Measurements from ENCODE around the gene CCNI2. TPM values are rescaled to one million over a fixed set of nuclear protein-coding genes. Genes with fewer than 3 reads are reported as not detected.

Gene CCNI2
- total RNA-seq, 1 donor from 2014 or later = 2.5 TPM

DNA sequence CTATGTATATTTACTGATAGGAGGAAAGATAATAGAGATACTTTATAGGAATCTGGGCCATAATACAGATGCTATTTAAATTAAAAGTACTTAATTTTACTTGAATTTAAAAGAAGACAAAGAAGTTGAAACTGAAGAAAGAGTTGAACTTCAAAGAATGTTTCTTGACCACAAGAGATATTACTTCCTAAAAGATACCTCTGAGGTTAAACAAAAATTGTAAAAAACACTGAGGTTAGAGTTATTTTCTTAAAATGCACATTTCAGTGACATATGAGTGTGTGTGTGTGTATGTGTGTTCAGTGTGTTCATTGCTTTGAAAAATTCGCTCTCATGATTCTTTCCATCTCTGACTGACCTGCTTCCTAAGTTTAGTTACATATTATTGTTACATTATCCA, 33.4 kb downstream of the CCNI2 start:
- Mint-ChIP-seq H3K27ac (no peak overlapping the region), H3K27me3 (ENCODE audit: low read depth) (peaks cover 8% of the 10 kb centered on the region), H3K9me3 (no peaks in the 10 kb centered on the region), H3K4me3 (no peak overlapping the region), H3K4me1 (peaks cover 10% of the 10 kb centered on the region), H3K36me3 (no peaks in the 10 kb centered on the region)
- DNase-seq (ENCODE audit: low spot score in 2 of 2, unreplicated experiment in 2 of 2) = no peak
- TF ChIP-seq, protein P1, sequence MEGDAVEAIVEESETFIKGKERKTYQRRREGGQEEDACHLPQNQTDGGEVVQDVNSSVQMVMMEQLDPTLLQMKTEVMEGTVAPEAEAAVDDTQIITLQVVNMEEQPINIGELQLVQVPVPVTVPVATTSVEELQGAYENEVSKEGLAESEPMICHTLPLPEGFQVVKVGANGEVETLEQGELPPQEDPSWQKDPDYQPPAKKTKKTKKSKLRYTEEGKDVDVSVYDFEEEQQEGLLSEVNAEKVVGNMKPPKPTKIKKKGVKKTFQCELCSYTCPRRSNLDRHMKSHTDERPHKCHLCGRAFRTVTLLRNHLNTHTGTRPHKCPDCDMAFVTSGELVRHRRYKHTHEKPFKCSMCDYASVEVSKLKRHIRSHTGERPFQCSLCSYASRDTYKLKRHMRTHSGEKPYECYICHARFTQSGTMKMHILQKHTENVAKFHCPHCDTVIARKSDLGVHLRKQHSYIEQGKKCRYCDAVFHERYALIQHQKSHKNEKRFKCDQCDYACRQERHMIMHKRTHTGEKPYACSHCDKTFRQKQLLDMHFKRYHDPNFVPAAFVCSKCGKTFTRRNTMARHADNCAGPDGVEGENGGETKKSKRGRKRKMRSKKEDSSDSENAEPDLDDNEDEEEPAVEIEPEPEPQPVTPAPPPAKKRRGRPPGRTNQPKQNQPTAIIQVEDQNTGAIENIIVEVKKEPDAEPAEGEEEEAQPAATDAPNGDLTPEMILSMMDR (IDR thresholded peaks at IDR 0.05; ENCODE audit: unreplicated experiment) = no peak

DNA sequence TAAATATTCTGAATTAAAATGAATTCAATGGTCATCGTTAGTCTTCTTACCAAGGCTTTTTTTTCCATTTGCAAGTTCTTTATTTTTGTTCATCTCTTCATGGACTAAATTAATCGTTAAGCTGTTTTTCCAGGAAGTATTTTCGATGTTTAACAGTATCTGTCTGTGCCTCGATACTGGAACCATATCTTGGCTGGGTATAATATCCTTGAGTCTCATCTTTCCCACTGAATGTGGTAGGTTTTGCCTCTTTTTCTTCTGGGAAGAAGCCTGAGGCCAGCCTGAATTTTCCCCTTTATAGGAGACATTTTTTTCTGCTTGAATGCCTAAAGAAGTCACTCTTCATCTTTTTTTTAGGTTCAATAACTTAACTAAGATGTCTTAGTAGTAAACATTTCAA, 33.8 kb downstream of the CCNI2 start:
- no peak overlapping the region for H3K4me3 Mint-ChIP-seq
- TF ChIP-seq, protein P1 (IDR thresholded peaks at IDR 0.05; ENCODE audit: unreplicated experiment) = no peak
- peaks cover 6% of the 10 kb centered on the region for H3K4me1 Mint-ChIP-seq
- DNase-seq (ENCODE audit: low spot score in 2 of 2, unreplicated experiment in 2 of 2) = no peak
- no peaks in the 10 kb centered on the region for H3K36me3 Mint-ChIP-seq
- peaks cover 4% of the 10 kb centered on the region for H3K9me3 Mint-ChIP-seq
- H3K27ac Mint-ChIP-seq = no peak overlapping the region
- peaks cover 8% of the 10 kb centered on the region for H3K27me3 Mint-ChIP-seq (ENCODE audit: low read depth)

DNA sequence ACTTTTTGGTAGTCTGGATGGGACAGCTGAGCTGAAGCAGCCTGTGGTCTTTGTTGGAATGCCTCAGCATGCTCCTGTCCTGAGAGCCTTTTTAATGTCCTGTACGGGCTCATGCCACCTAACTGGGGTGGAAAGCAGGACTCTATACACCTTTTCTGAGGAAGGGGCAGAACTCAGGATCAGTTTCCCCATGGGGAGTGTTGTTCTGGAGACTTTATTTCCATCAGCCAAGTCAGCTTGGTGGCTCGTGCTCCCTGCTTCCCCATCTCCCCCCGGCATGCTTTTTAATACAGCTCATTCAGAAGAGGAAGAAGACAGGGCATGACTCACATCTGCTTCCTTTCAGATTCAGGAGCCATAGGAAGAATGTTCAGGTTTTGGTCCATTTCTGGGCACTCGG, 34.9 kb downstream of the CCNI2 start:
- Mint-ChIP-seq H3K36me3 (no peaks in the 10 kb centered on the region), H3K9me3 (peaks cover 6% of the 10 kb centered on the region), H3K4me1 (peaks cover 4% of the 10 kb centered on the region), H3K27me3 (ENCODE audit: low read depth) (peaks cover 8% of the 10 kb centered on the region), H3K4me3 (no peak overlapping the region), H3K27ac (no peak overlapping the region)
- no peak for DNase-seq (ENCODE audit: low spot score in 2 of 2, unreplicated experiment in 2 of 2)
- TF ChIP-seq, protein P1 (IDR thresholded peaks at IDR 0.05; ENCODE audit: unreplicated experiment) = no peak

DNA sequence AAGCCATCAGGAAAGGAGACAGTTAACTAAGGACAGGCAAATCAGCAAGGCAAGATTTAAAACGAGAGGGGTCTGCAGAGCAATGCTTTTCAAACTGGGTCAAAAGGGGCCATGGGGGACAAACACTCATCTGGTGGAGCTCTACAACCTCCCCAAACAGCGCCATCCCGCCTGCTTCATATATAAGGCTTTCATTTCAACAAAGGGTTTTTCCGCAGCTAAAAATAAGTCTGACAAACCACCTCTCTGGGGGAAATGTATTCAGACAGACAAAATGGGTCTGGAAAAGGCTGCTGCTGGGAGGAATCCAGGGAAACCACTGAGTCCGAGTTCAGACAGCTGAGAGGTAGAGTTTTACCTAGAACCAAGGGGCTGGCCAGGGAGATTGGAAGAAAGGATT, 38.1 kb downstream of the CCNI2 start:
- peaks cover 6% of the 10 kb centered on the region for H3K9me3 Mint-ChIP-seq
- no peak for DNase-seq (ENCODE audit: low spot score in 2 of 2, unreplicated experiment in 2 of 2)
- TF ChIP-seq, protein P1 (IDR thresholded peaks at IDR 0.05; ENCODE audit: unreplicated experiment) = no peak
- no peaks in the 10 kb centered on the region for H3K36me3 Mint-ChIP-seq
- no peak overlapping the region for H3K27ac Mint-ChIP-seq
- peaks cover 2% of the 10 kb centered on the region for H3K27me3 Mint-ChIP-seq (ENCODE audit: low read depth)
- H3K4me3 Mint-ChIP-seq = no peak overlapping the region
- peaks cover 9% of the 10 kb centered on the region for H3K4me1 Mint-ChIP-seq

- Mint-ChIP-seq H3K36me3 (no peaks in the 10 kb centered on the region), H3K9me3 (peaks cover 6% of the 10 kb centered on the region), H3K27ac (no peak overlapping the region), H3K4me3 (no peak overlapping the region), H3K27me3 (ENCODE audit: low read depth) (peaks cover 2% of the 10 kb centered on the region), H3K4me1 (peaks cover 9% of the 10 kb centered on the region)
- DNase-seq (ENCODE audit: low spot score in 2 of 2, unreplicated experiment in 2 of 2) = no peak
- TF ChIP-seq, protein P1 (IDR thresholded peaks at IDR 0.05; ENCODE audit: unreplicated experiment) = no peak
These were observed 38.6 kb downstream of the CCNI2 start for GRCh38 chr5:132785864-132786263.

- TF ChIP-seq, protein P1 (IDR thresholded peaks at IDR 0.05; ENCODE audit: unreplicated experiment) = no peak
- Mint-ChIP-seq H3K27ac (no peak overlapping the region), H3K9me3 (peaks cover 6% of the 10 kb centered on the region), H3K4me1 (peaks cover 9% of the 10 kb centered on the region), H3K27me3 (ENCODE audit: low read depth) (no peaks in the 10 kb centered on the region), H3K36me3 (no peaks in the 10 kb centered on the region), H3K4me3 (no peak overlapping the region)
- no peak for DNase-seq (ENCODE audit: low spot score in 2 of 2, unreplicated experiment in 2 of 2)
These were observed 39.9 kb downstream of the CCNI2 start for GRCh38 chr5:132787076-132787475.

Data from mesothelial cell of epicardium (in vitro differentiated cells).